Spleen (tissue), 7 donors: ENCODE results near the gene ABCD2.

Experiments
- CTCF ChIP-seq, 11 experiments: fragments of 200-600 bp in 7 of 11; fragments of 450-650 bp in 4 of 11; sonication (generic) in 4 of 11; IDR thresholded peaks in 8 of 11; conservative IDR thresholded peaks in 3 of 11; 1 replicate in 7 of 11; 2 replicates in 4 of 11; pipeline versions ENCODE4 v1.4.0 to v1.8.0; 2016 to 2021; ENCODE audit warnings: antibody characterized with exemption in 11 of 11, inconsistent platforms in 4 of 11, mild to moderate bottlenecking in 1 of 11
- POLR2A ChIP-seq, 3 donors: fragments of 450-650 bp; IDR thresholded peaks; one replicate each; pipeline ENCODE4 v1.5.1; 2017; ENCODE audit warnings: antibody characterized with exemption in 3 of 3, mild to moderate bottlenecking in 1 of 3
- POLR2AphosphoS5 ChIP-seq, 3 donors: sonication (generic); formaldehyde crosslinking; IDR thresholded peaks; one replicate each; pipeline ENCODE4 v1.5.1; 2017; ENCODE audit warnings: antibody characterized with exemption in 3 of 3
- donor health status: DM: no; HTN: no; CAD: no; lungs with moderate emphysema.
- donor health status: DM: no; HTN: no; CAD: no.
- donor health status: DM: no; HTN: no; CAD: no.

- TF ChIP-seq CTCF (IDR thresholded peaks at IDR 0.05 in 8 of 11, conservative IDR thresholded peaks at IDR 0.05 in 3 of 11): no peak
- TF ChIP-seq POLR2A (IDR thresholded peaks at IDR 0.05): no peak
- TF ChIP-seq POLR2AphosphoS5 (IDR thresholded peaks at IDR 0.05): no peak
Measured at GRCh38 chr12:39660101-39660500, 40.5 kb upstream of the ABCD2 start.
